ENCODE results near the gene TDRD7.

DNA sequence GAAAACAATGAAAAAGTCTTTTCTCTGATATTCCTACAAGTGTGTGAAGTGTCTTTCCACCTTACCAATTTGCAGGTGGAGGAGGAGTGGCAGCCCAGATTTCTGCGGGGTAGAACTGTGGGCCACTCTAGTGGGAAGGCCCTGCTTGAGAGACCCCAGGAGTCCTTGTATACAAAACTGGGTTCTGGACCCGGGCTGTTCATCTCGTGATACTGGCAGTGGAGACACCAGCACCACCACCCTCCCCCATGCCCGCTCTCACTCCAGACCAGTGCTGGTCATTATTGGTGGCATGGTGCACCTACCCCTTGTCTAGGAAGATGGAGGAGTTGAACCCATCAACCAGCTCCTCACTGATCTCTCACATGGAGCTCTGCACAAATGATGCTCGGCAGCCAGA, 16.2 kb upstream of the TDRD7 start:
- TF ChIP-seq, protein P1, sequence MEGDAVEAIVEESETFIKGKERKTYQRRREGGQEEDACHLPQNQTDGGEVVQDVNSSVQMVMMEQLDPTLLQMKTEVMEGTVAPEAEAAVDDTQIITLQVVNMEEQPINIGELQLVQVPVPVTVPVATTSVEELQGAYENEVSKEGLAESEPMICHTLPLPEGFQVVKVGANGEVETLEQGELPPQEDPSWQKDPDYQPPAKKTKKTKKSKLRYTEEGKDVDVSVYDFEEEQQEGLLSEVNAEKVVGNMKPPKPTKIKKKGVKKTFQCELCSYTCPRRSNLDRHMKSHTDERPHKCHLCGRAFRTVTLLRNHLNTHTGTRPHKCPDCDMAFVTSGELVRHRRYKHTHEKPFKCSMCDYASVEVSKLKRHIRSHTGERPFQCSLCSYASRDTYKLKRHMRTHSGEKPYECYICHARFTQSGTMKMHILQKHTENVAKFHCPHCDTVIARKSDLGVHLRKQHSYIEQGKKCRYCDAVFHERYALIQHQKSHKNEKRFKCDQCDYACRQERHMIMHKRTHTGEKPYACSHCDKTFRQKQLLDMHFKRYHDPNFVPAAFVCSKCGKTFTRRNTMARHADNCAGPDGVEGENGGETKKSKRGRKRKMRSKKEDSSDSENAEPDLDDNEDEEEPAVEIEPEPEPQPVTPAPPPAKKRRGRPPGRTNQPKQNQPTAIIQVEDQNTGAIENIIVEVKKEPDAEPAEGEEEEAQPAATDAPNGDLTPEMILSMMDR (tag by site-specific recombination; IDR thresholded peaks at IDR 0.05) = no peak
- TF ChIP-seq, protein P2, sequence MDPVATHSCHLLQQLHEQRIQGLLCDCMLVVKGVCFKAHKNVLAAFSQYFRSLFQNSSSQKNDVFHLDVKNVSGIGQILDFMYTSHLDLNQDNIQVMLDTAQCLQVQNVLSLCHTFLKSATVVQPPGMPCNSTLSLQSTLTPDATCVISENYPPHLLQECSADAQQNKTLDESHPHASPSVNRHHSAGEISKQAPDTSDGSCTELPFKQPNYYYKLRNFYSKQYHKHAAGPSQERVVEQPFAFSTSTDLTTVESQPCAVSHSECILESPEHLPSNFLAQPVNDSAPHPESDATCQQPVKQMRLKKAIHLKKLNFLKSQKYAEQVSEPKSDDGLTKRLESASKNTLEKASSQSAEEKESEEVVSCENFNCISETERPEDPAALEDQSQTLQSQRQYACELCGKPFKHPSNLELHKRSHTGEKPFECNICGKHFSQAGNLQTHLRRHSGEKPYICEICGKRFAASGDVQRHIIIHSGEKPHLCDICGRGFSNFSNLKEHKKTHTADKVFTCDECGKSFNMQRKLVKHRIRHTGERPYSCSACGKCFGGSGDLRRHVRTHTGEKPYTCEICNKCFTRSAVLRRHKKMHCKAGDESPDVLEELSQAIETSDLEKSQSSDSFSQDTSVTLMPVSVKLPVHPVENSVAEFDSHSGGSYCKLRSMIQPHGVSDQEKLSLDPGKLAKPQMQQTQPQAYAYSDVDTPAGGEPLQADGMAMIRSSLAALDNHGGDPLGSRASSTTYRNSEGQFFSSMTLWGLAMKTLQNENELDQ (tag by site-specific recombination; IDR thresholded peaks at IDR 0.05; ENCODE audit: low read depth) = no peak
- TF ChIP-seq, protein P3, sequence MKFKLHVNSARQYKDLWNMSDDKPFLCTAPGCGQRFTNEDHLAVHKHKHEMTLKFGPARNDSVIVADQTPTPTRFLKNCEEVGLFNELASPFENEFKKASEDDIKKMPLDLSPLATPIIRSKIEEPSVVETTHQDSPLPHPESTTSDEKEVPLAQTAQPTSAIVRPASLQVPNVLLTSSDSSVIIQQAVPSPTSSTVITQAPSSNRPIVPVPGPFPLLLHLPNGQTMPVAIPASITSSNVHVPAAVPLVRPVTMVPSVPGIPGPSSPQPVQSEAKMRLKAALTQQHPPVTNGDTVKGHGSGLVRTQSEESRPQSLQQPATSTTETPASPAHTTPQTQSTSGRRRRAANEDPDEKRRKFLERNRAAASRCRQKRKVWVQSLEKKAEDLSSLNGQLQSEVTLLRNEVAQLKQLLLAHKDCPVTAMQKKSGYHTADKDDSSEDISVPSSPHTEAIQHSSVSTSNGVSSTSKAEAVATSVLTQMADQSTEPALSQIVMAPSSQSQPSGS (tag by site-specific recombination; IDR thresholded peaks at IDR 0.05; ENCODE audit: low read depth) = no peak
- TF ChIP-seq KLF16 (tag by site-specific recombination; IDR thresholded peaks at IDR 0.05) = no peak
- TF ChIP-seq ZNF792 (tag by site-specific recombination; IDR thresholded peaks at IDR 0.05) = no peak
- TF ChIP-seq, protein P4, sequence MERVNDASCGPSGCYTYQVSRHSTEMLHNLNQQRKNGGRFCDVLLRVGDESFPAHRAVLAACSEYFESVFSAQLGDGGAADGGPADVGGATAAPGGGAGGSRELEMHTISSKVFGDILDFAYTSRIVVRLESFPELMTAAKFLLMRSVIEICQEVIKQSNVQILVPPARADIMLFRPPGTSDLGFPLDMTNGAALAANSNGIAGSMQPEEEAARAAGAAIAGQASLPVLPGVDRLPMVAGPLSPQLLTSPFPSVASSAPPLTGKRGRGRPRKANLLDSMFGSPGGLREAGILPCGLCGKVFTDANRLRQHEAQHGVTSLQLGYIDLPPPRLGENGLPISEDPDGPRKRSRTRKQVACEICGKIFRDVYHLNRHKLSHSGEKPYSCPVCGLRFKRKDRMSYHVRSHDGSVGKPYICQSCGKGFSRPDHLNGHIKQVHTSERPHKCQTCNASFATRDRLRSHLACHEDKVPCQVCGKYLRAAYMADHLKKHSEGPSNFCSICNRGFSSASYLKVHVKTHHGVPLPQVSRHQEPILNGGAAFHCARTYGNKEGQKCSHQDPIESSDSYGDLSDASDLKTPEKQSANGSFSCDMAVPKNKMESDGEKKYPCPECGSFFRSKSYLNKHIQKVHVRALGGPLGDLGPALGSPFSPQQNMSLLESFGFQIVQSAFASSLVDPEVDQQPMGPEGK (tag by site-specific recombination; IDR thresholded peaks at IDR 0.05) = no peak
- TF ChIP-seq SETDB1 (IDR thresholded peaks at IDR 0.05; ENCODE audit: insufficient read length, low read length) = no peak
- no peak for TF ChIP-seq ZNF629 (tag by site-specific recombination; IDR thresholded peaks at IDR 0.05)
- TF ChIP-seq, protein P5, sequence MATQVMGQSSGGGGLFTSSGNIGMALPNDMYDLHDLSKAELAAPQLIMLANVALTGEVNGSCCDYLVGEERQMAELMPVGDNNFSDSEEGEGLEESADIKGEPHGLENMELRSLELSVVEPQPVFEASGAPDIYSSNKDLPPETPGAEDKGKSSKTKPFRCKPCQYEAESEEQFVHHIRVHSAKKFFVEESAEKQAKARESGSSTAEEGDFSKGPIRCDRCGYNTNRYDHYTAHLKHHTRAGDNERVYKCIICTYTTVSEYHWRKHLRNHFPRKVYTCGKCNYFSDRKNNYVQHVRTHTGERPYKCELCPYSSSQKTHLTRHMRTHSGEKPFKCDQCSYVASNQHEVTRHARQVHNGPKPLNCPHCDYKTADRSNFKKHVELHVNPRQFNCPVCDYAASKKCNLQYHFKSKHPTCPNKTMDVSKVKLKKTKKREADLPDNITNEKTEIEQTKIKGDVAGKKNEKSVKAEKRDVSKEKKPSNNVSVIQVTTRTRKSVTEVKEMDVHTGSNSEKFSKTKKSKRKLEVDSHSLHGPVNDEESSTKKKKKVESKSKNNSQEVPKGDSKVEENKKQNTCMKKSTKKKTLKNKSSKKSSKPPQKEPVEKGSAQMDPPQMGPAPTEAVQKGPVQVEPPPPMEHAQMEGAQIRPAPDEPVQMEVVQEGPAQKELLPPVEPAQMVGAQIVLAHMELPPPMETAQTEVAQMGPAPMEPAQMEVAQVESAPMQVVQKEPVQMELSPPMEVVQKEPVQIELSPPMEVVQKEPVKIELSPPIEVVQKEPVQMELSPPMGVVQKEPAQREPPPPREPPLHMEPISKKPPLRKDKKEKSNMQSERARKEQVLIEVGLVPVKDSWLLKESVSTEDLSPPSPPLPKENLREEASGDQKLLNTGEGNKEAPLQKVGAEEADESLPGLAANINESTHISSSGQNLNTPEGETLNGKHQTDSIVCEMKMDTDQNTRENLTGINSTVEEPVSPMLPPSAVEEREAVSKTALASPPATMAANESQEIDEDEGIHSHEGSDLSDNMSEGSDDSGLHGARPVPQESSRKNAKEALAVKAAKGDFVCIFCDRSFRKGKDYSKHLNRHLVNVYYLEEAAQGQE (tag by site-specific recombination; IDR thresholded peaks at IDR 0.05) = no peak
- TF ChIP-seq ZNF555 (tag by site-specific recombination; conservative IDR thresholded peaks at IDR 0.05) = no peak
- TF ChIP-seq, protein P6, sequence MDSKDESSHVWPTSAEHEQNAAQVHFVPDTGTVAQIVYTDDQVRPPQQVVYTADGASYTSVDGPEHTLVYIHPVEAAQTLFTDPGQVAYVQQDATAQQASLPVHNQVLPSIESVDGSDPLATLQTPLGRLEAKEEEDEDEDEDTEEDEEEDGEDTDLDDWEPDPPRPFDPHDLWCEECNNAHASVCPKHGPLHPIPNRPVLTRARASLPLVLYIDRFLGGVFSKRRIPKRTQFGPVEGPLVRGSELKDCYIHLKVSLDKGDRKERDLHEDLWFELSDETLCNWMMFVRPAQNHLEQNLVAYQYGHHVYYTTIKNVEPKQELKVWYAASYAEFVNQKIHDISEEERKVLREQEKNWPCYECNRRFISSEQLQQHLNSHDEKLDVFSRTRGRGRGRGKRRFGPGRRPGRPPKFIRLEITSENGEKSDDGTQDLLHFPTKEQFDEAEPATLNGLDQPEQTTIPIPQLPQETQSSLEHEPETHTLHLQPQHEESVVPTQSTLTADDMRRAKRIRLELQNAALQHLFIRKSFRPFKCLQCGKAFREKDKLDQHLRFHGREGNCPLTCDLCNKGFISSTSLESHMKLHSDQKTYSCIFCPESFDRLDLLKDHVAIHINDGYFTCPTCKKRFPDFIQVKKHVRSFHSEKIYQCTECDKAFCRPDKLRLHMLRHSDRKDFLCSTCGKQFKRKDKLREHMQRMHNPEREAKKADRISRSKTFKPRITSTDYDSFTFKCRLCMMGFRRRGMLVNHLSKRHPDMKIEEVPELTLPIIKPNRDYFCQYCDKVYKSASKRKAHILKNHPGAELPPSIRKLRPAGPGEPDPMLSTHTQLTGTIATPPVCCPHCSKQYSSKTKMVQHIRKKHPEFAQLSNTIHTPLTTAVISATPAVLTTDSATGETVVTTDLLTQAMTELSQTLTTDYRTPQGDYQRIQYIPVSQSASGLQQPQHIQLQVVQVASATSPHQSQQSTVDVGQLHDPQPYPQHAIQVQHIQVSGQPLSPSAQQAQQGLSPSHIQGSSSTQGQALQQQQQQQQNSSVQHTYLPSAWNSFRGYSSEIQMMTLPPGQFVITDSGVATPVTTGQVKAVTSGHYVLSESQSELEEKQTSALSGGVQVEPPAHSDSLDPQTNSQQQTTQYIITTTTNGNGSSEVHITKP (tag by site-specific recombination; IDR thresholded peaks at IDR 0.05) = no peak
- TF ChIP-seq ZNF623 (tag by site-specific recombination; IDR thresholded peaks at IDR 0.05) = no peak
- no peak for TF ChIP-seq ZNF121 (tag by site-specific recombination; IDR thresholded peaks at IDR 0.05)

All from HEK293 (cell line).